Tibial artery (tissue), 4 donors: Measurements from ENCODE around the gene FUT9.
"Not testable (repeated sequence)": the region's sequence is repeated elsewhere in the genome, so short reads cannot be mapped to it uniquely, and the experiment has no call there.

Experiments
- DNase-seq, 2 donors: peaks; one replicate each; pipeline ENCODE4 v3.0.0-alpha.2; 2019
- H3K27ac ChIP-seq, 2 donors: fragments of 200-600 bp; sonication (generic) in 1 of 2; 1 replicate in 1 of 2; 2 replicates in 1 of 2; pipeline ENCODE4 v1.5.1; 2018 to 2019; ENCODE audit warnings: mild to moderate bottlenecking in 1 of 2
- H3K27me3 ChIP-seq, 2 donors: fragments of 200-600 bp; sonication (generic) in 1 of 2; one replicate each; pipeline versions ENCODE4 v1.5.1 to v1.6.0; 2016 to 2019
- H3K36me3 ChIP-seq, 3 donors: fragments of 200-600 bp; sonication (generic) in 2 of 3; one replicate each; pipeline ENCODE4 v1.5.1; 2016 to 2019; ENCODE audit warnings: mild to moderate bottlenecking in 2 of 3
- H3K4me1 ChIP-seq, 4 donors: fragments of 200-600 bp; sonication (generic) in 2 of 4; 1 replicate in 3 of 4; 2 replicates in 1 of 4; pipeline ENCODE4 v1.5.1; 2016 to 2019
- H3K4me3 ChIP-seq, 2 donors: fragments of 200-600 bp; sonication (generic) in 1 of 2; 1 replicate in 1 of 2; 2 replicates in 1 of 2; pipeline ENCODE4 v1.5.1; 2018 to 2019; ENCODE audit warnings: mild to moderate bottlenecking in 2 of 2
- H3K9me3 ChIP-seq, 3 donors: fragments of 200-600 bp; sonication (generic) in 1 of 3; one replicate each; pipeline ENCODE4 v1.5.1; 2016 to 2019
- CTCF ChIP-seq, 2 experiments: fragments of 200-600 bp in 1 of 2; fragments of 450-650 bp in 1 of 2; IDR thresholded peaks; one replicate each; pipeline ENCODE4 v1.5.1; 2017 to 2019; ENCODE audit warnings: antibody characterized with exemption in 2 of 2, mild to moderate bottlenecking in 1 of 2, moderate library complexity in 1 of 2
- intact Hi-C: fragments of 100-400 bp; cut with DNase I; formaldehyde crosslinking; loops from one replicate; pipeline ENCODE4 v1.15.0; 2023; ENCODE audit warnings: low total_unique reads

Gene FUT9

DNA sequence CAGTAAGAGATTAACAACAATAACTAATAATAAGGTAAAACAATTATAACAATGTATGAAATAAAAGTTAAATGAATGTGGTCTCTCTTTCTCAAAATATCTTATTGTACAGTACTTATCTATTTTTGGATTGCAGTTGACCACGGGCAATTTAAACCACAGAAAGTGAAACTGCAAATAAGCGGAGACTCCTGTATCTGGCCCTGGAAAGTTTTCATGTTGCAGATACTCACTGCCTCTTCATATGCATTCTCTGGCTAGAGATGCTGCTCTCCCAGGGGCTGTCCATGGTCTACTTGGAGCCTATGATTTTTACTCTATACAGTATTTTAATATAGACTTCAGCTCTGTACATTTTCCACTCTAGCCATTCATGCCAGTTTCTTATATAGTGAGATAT lies 230.8 kb downstream of the FUT9 start:
- no peaks in the 10 kb centered on the region for H3K9me3 ChIP-seq
- no peaks in the 10 kb centered on the region for H3K4me1 ChIP-seq
- no peak overlapping the region for H3K27ac ChIP-seq
- intact Hi-C loops = no loop called here
- no peak overlapping the region for H3K4me3 ChIP-seq
- no peaks in the 10 kb centered on the region for H3K27me3 ChIP-seq
- DNase-seq = no peak
- H3K36me3 ChIP-seq = no peaks in the 10 kb centered on the region
- TF ChIP-seq CTCF (IDR thresholded peaks at IDR 0.05) = no peak

DNA sequence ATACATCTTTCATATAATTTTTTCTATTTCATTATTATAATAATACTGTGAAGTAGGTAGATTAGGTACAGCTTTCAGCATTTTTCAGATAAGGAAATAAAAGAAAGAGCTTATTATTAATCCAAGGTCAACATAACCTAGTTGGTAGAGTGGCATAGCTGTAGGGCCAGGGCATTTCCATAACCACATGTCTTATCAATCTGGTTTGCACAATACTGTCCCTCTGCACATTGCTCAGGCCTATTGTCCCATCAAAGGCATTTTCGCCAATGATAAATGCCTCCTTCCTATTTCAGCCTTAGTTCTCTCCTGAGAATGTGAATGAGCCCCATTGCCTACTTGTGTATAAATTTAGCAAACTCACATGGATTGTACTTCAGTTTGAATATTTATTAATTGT lies 234.0 kb downstream of the FUT9 start:
- H3K36me3 ChIP-seq = no peaks in the 10 kb centered on the region
- no peaks in the 10 kb centered on the region for H3K27me3 ChIP-seq
- no peak for TF ChIP-seq CTCF (IDR thresholded peaks at IDR 0.05)
- H3K9me3 ChIP-seq = no peaks in the 10 kb centered on the region
- intact Hi-C loops = no loop called here
- no peaks in the 10 kb centered on the region for H3K4me1 ChIP-seq
- no peak overlapping the region for H3K27ac ChIP-seq
- H3K4me3 ChIP-seq = no peak overlapping the region
- DNase-seq = no peak

- intact Hi-C loops = no loop called here
- Histone ChIP-seq H3K9me3 (no peaks in the 10 kb centered on the region), H3K4me3 (no peak overlapping the region), H3K27me3 (no peaks in the 10 kb centered on the region), H3K27ac (no peak overlapping the region), H3K36me3 (no peaks in the 10 kb centered on the region), H3K4me1 (no peaks in the 10 kb centered on the region)
- no peak for DNase-seq
- no peak for TF ChIP-seq CTCF (IDR thresholded peaks at IDR 0.05)
These were observed 242.0 kb downstream of the FUT9 start for GRCh38 chr6:96257751-96258150.

GRCh38 chr6:96260787-96261430 lies 245.1 kb downstream of the FUT9 start:
- DNase-seq, H3K9me3 ChIP-seq, H3K4me3 ChIP-seq, intact Hi-C loops, H3K27ac ChIP-seq, H3K36me3 ChIP-seq, H3K27me3 ChIP-seq, H3K4me1 ChIP-seq: not testable (repeated sequence)
